ENCODE results near the gene NME7. TPM values are rescaled to one million over a fixed set of nuclear protein-coding genes. Genes with fewer than 3 reads are reported as not detected.

The NME7 gene
- total and polyA plus RNA-seq, 2 experiments from 2014 or later = 39.1 to 48.5 TPM

- no peaks in the 10 kb centered on the region; the same call in 1 of the 2 replicates for H4K20me1 ChIP-seq (replicated peaks; ENCODE audit: insufficient read depth)
- H3K27me3 ChIP-seq (ENCODE audit: insufficient read depth) = no peaks in the 10 kb centered on the region
- H3K4me1 ChIP-seq (ENCODE audit: insufficient read depth) = peaks cover 54% of the 10 kb centered on the region
- Mint-ChIP-seq H3K4me1 (peaks cover 51% of the 10 kb centered on the region), H3K9me3 (peaks cover 4% of the 10 kb centered on the region; the same call in 1 of the 3 replicates), H3K36me3 (ENCODE audit: low read depth) (peaks cover 47% of the 10 kb centered on the region), H3K4me3 (no peak overlapping the region), H3K27me3 (ENCODE audit: insufficient read depth, low read depth, poor library complexity) (peaks cover 7% of the 10 kb centered on the region), H3K27ac (peak overlapping the region; percentile 79)
- H3K27ac ChIP-seq (ENCODE audit: low read depth) = no peak overlapping the region
- H3F3A ChIP-seq (replicated peaks; ENCODE audit: low read depth) = 0 out of 2 replicates have a peak, but pooled peaks cover 4% of the 10 kb centered on the region
- peaks cover 72% of the 10 kb centered on the region for H3K79me2 ChIP-seq (replicated peaks; ENCODE audit: insufficient read depth)
- H3K36me3 ChIP-seq (ENCODE audit: insufficient read depth) = peaks cover 21% of the 10 kb centered on the region
- TF ChIP-seq EZH2phosphoT487 (IDR thresholded peaks at IDR 0.05; ENCODE audit: unreplicated experiment) (no peak), EZH2 (IDR thresholded peaks at IDR 0.05; ENCODE audit: low read depth, unreplicated experiment) (no peak), ETS1 (IDR thresholded peaks at IDR 0.05) (no peak), CREB1 (CRISPR knock-in tag; IDR thresholded peaks at IDR 0.05; ENCODE audit: low read depth) (no peak), ZNF114 (CRISPR knock-in tag; IDR thresholded peaks at IDR 0.05) (no peak), REST (IDR thresholded peaks at IDR 0.05; ENCODE audit: unreplicated experiment) (no peak), NANOG (IDR thresholded peaks at IDR 0.05; ENCODE audit: borderline replicate concordance) (no peak), JUNB (IDR thresholded peaks at IDR 0.05; ENCODE audit: unreplicated experiment) (no peak), ZNF462 (CRISPR knock-in tag; IDR thresholded peaks at IDR 0.05) (no peak), ZNF331 (CRISPR knock-in tag; IDR thresholded peaks at IDR 0.05; ENCODE audit: low read depth) (no peak), POLR2AphosphoS5 (IDR thresholded peaks at IDR 0.05; ENCODE audit: low read depth) (no peak), STAT1 (IDR thresholded peaks at IDR 0.05; ENCODE audit: unreplicated experiment) (no peak), CTCF (conservative IDR thresholded peaks at IDR 0.05; ENCODE audit: low read depth in 2 of 2) (no peak)
- DNase-seq (ENCODE audit: low spot score) (no peak), ATAC-seq (no peak)
- H3K4me2 ChIP-seq = peak overlapping the region; percentile 94
- no peaks in the 10 kb centered on the region for H3K9me2 ChIP-seq (ENCODE audit: insufficient read depth)
- H3K4me3 ChIP-seq = peak overlapping the region; percentile 94; the same call in 1 of the 2 replicates
- no peak overlapping the region for H2AFZ ChIP-seq
Measured at GRCh38 chr1:169110236-169110635, 257.4 kb downstream of the NME7 start.
